ENCODE measurements around the gene ALOX12. TPM values are rescaled to one million over a fixed set of nuclear protein-coding genes. Genes with fewer than 3 reads are reported as not detected.

ALOX12 gene
- total RNA-seq, 4 donors from 2014 or later = not detected

DNA sequence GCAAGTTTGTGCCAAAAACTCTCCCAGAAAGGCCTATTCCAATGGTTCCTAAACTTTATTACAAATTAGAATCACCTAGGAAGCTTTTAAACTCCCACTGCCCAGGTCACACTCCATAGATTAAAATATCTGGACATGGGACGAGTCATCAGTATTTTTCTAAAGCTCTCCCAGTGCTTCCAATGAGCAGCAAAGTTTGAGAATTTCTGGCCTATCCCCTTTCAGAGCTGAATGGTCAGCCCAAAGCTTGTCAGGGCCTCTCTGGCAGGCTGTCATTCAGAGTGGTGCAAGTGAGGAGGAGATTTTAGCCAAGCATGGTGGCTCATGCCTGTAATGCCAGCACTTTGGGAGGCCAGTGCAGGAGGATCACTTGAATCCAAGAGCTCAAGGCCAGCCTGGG lies 29.4 kb downstream of the ALOX12 start:
- TF ChIP-seq, protein P1, sequence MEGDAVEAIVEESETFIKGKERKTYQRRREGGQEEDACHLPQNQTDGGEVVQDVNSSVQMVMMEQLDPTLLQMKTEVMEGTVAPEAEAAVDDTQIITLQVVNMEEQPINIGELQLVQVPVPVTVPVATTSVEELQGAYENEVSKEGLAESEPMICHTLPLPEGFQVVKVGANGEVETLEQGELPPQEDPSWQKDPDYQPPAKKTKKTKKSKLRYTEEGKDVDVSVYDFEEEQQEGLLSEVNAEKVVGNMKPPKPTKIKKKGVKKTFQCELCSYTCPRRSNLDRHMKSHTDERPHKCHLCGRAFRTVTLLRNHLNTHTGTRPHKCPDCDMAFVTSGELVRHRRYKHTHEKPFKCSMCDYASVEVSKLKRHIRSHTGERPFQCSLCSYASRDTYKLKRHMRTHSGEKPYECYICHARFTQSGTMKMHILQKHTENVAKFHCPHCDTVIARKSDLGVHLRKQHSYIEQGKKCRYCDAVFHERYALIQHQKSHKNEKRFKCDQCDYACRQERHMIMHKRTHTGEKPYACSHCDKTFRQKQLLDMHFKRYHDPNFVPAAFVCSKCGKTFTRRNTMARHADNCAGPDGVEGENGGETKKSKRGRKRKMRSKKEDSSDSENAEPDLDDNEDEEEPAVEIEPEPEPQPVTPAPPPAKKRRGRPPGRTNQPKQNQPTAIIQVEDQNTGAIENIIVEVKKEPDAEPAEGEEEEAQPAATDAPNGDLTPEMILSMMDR (IDR thresholded peaks at IDR 0.05; ENCODE audit: low read depth) = no peak

DNA sequence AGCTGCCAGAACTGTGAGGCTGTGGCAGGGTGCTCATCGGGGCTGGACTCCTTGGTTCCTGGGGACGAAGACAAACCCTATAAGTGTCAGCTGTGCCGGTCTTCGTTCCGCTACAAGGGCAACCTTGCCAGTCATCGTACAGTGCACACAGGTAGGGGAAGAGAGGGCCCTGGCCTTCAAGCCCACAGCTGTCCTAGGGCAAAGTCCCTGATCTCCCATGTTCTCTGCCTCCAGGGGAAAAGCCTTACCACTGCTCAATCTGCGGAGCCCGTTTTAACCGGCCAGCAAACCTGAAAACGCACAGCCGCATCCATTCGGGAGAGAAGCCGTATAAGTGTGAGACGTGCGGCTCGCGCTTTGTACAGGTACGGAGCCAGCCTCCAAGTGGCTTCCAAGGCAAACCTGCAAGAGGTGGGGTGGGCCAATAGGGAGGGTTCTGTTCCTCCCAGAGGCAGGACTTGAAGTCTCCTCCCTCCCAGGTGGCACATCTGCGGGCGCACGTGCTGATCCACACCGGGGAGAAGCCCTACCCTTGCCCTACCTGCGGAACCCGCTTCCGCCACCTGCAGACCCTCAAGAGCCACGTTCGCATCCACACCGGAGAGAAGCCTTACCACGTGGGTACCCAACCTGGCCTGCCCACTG lies 30.7 kb downstream of the ALOX12 start:
- TF ChIP-seq, protein P1 (IDR thresholded peaks at IDR 0.05; ENCODE audit: low read depth) = no peak

DNA sequence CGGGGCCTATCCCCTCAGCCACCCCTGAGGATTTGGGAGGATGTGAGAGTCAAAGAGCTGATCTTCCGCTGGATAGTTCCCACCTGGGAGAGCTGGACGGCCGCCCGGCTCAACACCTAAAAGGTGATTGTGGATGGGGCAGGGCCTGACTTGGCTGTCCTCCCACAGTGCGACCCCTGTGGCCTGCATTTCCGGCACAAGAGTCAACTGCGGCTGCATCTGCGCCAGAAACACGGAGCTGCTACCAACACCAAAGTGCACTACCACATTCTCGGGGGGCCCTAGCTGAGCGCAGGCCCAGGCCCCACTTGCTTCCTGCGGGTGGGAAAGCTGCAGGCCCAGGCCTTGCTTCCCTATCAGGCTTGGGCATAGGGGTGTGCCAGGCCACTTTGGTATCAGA lies 31.5 kb downstream of the ALOX12 start:
- TF ChIP-seq, protein P1 (IDR thresholded peaks at IDR 0.05; ENCODE audit: low read depth) = no peak

DNA sequence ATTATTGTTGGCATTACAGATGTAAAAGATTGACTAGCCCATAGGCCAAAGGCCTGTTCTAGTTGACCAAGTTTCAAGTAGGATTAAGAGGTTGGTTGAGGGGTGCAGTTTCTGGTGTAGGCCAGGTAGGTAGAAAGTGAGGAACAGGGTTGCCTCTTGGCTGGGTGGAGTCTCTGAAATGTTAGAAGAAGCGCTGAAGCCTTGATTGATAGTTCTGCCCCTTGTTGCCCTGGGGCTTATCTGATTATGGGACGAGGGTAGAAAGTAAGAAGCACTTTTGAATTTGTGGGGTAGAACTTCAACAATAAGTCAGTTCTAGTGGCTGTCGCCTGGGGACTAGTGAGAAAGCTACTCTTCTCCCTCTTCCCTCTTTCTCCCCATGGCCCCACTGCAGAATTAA lies 33.2 kb downstream of the ALOX12 start:
- TF ChIP-seq, protein P1 (IDR thresholded peaks at IDR 0.05; ENCODE audit: low read depth) = no peak

DNA sequence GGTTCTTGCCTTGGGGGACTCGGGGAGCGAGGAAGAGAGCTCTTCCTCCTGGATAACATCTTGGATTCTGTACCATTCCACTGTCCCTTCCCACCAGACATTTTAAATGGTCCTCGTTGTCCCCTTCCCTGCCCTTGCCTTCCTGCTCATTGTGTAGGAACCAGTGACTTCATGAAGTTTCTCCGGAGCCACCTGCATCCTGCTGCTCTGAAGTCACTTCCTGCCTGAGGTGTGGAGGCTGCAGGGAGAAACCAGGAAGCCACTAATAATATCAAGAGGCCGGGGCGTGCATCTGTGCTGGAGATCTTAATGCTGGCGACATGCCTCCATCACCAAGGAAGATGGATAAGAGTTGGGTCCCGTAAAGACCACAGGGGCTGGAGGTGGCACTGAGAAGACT lies 33.8 kb downstream of the ALOX12 start:
- TF ChIP-seq, protein P1 (IDR thresholded peaks at IDR 0.05; ENCODE audit: low read depth) = no peak

DNA sequence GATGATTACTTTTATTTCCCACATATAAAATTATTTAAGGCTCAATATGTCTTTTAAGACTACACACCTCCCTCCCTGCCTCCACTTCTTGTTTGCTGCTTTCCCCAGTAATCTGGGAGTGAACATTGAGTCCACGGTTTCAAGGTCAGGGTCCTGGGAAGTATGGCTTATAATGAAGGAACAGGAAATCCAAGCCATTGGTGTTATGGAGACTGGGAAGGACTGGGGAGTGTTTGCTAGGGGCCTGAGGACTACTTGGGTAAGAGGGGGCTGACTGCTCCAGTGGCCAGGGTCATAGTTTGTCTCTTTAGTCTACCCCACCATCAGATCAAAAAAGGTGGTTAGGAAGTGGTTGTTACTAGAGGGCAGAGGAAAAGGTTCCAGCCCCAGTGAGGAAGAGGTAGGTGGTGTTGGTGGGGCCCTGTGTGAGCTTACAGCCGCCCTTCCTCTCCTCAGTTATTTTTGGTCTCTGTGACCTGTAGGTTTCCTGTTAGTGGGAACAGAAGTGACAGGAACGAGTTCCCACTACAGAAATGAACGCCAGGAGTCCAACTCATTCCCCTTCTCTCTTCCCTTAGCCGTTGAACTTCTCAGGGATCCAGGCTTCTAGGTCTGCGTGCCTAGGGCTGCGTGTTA lies 39.2 kb downstream of the ALOX12 start:
- TF ChIP-seq, protein P1 (IDR thresholded peaks at IDR 0.05; ENCODE audit: low read depth) = no peak

DNA sequence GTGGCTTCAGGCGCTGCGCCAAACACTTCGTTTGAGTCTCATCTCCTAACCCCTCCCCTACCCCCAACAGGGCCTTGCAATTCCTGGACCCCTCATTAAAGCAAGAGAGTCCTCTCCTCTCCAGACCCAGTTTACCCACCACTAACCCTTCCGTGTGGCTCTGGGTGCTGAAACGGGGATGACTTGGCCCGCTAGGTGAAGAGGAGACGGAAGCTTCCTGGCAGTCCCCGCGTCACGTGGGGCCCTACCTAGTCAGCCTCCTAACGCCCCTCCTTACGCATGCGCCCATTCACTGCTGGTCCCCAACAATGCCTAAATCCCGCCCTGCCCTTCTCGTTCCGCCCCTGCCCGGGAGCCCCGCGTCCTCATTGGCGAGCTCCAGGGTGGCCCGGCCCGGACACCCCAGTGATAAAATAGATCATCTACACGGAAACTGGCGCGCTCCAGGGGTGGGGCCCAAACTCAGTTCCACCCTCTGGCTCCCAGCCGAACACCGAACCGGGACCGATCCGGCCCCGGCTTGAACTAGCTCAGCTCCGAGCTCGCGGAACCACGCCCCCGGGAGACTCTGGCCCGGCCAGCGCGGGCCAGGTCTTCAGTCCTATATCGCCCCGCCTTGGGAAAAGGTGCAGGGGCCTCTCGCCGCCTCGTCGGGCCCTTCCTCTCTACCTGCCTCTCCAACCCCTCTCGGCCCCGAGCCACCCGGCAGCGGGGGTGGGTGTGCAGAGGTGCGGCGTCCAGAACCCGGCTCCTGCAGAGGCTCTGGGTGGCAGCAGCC lies 39.9 kb downstream of the ALOX12 start, which contains the start of gene SLC16A13:
SLC16A13 (plus strand) TSS at position 425 of the 778 bp plus-strand sequence. CDS start 368 bp downstream, outside the sequence.
- TF ChIP-seq, protein P1 (IDR thresholded peaks at IDR 0.05; ENCODE audit: low read depth) = no peak
